Kidney epithelial cell (primary cell): ENCODE results near the gene SENP2. TPM values are rescaled to one million over a fixed set of nuclear protein-coding genes. Genes with fewer than 3 reads are reported as not detected.
"Not testable (repeated sequence)": the region's sequence is repeated elsewhere in the genome, so short reads cannot be mapped to it uniquely, and the experiment has no call there.

Experiments used
- DNase-seq: peaks from one replicate; pipeline ENCODE4 v3.0.0-alpha.2; 2010; ENCODE audit warnings: low read depth
- H3K27me3 ChIP-seq: 2 replicates; pipeline ENCODE4 v1.6.0; 2011; ENCODE audit warnings: low read length; ENCODE audit not compliant: control insufficient read depth, insufficient read depth
- H3K36me3 ChIP-seq: 2 replicates; pipeline ENCODE4 v1.5.1; 2011; ENCODE audit warnings: low read length; ENCODE audit not compliant: control insufficient read depth, insufficient read depth
- H3K4me3 ChIP-seq: 2 replicates; pipeline ENCODE4 v1.5.1; 2011; ENCODE audit warnings: low read depth, mild to moderate bottlenecking, control low read depth, low read length
- total RNA-seq: library from RNA; depleted of rRNA; stranded (reverse); fragments of >200 nt; gene quantifications from 2 replicates; pipeline ENCODE4 v1.2.3, GENCODE V29; 2015
- TF ChIP-seq, protein P1 (sequence below): IDR thresholded peaks from 2 replicates; pipeline ENCODE4 v1.5.1; 2011; ENCODE audit warnings: mild to moderate bottlenecking, moderate library complexity, low read length, control low read depth, inconsistent platforms; ENCODE audit not compliant: insufficient read depth, poor library complexity, severe bottlenecking

Gene SENP2
- total RNA-seq, 1 donor from 2014 or later, result 22.3 TPM

DNA sequence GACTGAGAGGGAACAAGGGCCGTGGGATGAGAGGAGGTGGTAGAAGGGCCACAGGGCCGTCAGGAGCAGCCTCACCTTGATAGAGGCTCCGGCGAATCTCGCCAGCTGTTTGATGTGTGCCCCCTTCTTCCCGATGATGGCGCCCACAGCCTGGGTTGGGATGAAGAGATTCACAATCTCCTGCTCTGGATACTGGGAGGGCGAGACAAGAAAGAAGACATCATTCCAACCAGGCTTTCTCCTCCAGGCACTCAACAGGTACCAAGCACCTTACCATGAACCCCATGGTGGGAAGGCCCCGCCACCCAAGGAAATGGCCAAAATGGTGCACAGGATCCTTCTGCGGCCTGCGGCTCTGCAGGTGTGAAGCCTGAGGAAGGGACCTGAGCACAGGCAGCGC lies 71.1 kb downstream of the SENP2 start:
- Histone ChIP-seq H3K36me3 (peaks cover 8% of the 10 kb centered on the region), H3K27me3 (no peaks in the 10 kb centered on the region), H3K4me3 (no peak overlapping the region)
- no peak for DNase-seq
- TF ChIP-seq, protein P1, sequence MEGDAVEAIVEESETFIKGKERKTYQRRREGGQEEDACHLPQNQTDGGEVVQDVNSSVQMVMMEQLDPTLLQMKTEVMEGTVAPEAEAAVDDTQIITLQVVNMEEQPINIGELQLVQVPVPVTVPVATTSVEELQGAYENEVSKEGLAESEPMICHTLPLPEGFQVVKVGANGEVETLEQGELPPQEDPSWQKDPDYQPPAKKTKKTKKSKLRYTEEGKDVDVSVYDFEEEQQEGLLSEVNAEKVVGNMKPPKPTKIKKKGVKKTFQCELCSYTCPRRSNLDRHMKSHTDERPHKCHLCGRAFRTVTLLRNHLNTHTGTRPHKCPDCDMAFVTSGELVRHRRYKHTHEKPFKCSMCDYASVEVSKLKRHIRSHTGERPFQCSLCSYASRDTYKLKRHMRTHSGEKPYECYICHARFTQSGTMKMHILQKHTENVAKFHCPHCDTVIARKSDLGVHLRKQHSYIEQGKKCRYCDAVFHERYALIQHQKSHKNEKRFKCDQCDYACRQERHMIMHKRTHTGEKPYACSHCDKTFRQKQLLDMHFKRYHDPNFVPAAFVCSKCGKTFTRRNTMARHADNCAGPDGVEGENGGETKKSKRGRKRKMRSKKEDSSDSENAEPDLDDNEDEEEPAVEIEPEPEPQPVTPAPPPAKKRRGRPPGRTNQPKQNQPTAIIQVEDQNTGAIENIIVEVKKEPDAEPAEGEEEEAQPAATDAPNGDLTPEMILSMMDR, result no peak

DNA sequence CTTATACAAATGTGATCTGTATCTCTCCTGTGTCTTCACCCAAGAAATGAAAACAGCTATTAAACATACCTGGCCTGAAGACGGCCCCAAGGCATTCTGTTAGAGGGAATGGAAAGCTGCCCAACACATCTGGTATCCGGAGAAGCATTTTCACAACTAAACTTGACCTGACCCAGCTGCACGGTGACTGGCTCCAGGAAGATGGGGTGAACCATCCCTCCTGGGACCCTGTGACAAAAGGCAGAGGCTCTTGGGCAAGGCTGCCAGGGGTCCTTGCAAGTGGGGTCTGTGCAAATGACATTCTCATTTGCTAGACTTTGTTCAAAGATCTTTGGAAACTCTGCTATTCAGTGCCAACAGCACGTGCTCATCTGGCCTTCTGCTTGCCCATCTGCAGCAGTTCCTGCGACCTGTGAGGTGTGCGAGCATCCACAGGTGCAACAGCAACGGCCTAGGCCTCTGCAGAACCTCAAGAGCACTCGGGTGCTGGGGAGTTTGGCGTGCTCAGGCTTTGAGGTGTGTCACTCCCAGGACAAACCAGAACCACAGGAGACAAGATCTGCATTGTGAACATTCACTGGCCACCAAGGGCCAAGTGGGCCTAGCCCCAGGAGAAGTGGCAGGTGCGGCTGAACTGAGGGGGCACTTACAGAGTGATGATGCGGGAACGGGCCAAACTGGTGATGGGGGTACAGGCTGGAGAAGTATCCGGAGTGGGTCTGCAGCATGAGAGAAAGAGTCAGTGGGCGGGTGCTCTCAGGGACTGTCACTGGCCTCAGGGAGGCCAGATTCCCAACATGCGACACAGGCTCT lies 71.8 kb downstream of the SENP2 start:
- TF ChIP-seq, protein P1, result no peak
- Histone ChIP-seq H3K27me3 (no peaks in the 10 kb centered on the region), H3K4me3 (no peak overlapping the region), H3K36me3 (peaks cover 5% of the 10 kb centered on the region)
- DNase-seq, result no peak

DNA sequence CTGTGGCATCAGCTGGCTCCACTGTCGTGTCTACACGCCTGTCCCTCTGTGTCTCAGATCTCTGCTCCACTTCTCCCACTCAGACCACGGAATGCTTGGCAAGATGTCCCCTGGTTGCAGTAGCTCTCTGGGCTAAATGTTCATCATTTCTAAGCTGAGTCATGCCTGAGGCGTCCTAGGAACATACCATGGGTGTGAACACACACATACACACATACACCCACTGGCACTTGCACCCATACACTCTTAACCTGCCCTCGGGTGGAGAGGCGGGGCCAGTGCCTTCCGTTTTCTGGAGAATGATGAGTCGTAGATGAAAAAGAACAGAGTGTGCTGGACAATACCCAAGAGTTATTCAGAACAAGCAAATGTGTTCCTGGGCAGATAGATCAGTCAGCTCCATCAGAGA lies 72.4 kb downstream of the SENP2 start:
- TF ChIP-seq, protein P1, result no peak

DNA sequence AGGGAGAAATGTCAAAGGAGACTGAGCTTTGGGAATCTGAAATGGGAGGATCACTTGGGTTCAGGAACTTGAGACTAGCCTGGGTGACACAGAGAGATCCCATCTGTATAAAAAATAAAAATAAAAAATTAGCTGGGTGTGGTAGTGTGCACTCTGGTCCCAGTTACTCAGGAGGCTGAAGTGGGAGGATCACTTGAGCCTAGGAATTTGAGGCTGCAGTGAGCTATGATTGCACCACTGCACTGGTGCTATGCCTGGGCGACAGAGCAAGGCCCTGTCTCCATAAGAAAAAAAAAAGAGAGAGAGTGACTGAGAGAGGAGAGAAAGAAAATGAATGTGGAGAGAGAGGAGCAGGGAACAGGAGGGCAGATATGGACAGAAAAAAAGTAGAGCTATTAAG lies 72.8 kb downstream of the SENP2 start:
- TF ChIP-seq, protein P1, result no peak
- Histone ChIP-seq H3K4me3 (no peak overlapping the region), H3K36me3 (peaks cover 5% of the 10 kb centered on the region), H3K27me3 (no peaks in the 10 kb centered on the region)
- no peak for DNase-seq

More for the DNA sequence above, 72.4 kb downstream of the SENP2 start:
- peaks cover 5% of the 10 kb centered on the region for H3K36me3 ChIP-seq
- no peak overlapping the region for H3K4me3 ChIP-seq
- no peaks in the 10 kb centered on the region for H3K27me3 ChIP-seq
- DNase-seq, result peak; percentile 93

DNA sequence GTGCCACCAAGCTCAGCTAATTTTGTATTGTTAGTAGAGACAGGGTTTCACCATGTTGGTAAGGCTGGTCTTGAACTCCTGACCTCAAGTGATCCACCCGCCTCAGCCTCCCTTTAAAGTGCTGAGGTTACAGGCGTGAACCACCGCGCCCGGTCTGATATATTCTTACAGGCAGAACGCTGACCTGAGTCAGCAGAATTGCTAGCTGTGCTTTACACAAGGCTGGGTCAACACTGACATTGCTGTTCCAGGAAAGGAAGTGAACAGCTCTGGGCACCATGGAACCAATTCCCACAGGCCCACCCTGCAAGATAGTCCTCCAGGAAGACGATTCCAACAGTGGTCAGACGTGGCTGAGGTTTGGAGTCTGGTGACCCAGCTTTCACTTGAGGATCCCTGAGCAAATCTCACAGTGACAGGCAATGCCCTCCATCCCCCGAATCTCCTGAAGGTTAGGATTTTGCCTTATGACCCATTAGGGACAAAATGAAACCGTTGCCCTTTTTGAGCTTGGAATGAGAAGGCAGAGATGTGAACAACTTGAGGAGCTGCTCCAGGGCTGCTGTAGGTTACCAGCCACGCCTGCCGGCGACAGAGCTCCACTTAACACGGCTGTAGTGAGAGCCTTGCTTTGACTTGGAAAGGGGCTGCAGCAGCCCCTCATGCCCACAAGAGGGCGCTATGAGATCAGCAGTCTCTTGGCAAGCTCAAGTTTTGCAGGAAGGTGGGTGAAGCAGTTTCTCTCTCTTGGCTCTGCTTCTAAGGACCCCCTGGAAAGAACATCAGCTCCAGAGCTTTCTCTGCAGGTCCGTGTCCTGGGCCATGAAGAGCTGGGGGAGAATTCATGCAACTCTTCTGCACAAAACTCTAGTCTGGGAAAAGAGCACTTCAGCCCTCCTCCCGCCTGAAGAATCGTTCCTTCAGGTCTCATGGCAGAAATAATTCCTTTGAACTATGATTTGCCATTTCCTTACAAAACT lies 74.1 kb downstream of the SENP2 start:
- TF ChIP-seq, protein P1, result peak; percentile 96
- peaks cover 5% of the 10 kb centered on the region for H3K36me3 ChIP-seq
- H3K4me3 ChIP-seq, result no peak overlapping the region
- DNase-seq, result no peak
- H3K27me3 ChIP-seq, result no peaks in the 10 kb centered on the region

DNA sequence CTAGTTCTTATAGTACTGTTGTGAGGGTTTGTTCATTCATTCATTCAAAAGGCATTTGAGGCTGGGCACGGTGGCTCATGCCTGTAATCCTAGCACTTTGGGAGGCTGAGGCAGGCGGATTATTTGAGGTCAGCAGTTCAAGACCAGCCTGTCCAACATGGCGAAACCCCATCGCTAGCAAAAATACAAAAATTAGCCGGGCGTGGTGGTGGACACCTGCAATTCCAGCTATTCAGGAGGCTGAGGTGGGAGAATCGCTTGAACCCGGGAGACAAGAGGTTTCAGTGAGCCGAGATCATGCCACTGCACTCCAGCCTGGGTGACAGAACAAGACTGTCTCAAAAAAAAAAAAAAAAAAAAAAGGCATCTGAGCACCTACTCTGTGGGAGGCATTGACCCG lies 75.2 kb downstream of the SENP2 start:
- not testable (repeated sequence) for H3K36me3 ChIP-seq, DNase-seq, H3K4me3 ChIP-seq, H3K27me3 ChIP-seq
